ENCODE data around the gene TRABD2A.
A peak's percentile ranks its signal among the peaks of the same experiment; 100 is the strongest.

The TRABD2A gene

GRCh38 chr2:84884449-84884848, 3.6 kb upstream of the TRABD2A start:
- Histone ChIP-seq H3K9me3 (ENCODE audit: severe bottlenecking) (no peaks in the 10 kb centered on the region), H3K36me3 (no peaks in the 10 kb centered on the region), H3K27ac (no peak overlapping the region), H3K27me3 (ENCODE audit: insufficient read depth, low read depth, severe bottlenecking) (peaks cover 17% of the 10 kb centered on the region), H3K4me3 (ENCODE audit: low read depth, low read length) (no peak overlapping the region)
- DNase-seq: no peak
- no peak for TF ChIP-seq CTCF (IDR thresholded peaks at IDR 0.05; ENCODE audit: low read depth, low read length)

- Histone ChIP-seq H3K9me3 (ENCODE audit: severe bottlenecking) (no peaks in the 10 kb centered on the region), H3K27me3 (ENCODE audit: insufficient read depth, low read depth, severe bottlenecking) (peaks cover 17% of the 10 kb centered on the region), H3K27ac (no peak overlapping the region), H3K4me3 (ENCODE audit: low read depth, low read length) (no peak overlapping the region), H3K36me3 (no peaks in the 10 kb centered on the region)
- TF ChIP-seq CTCF (IDR thresholded peaks at IDR 0.05; ENCODE audit: low read depth, low read length): no peak
- DNase-seq: no peak
These were observed 2.1 kb upstream of the TRABD2A start for GRCh38 chr2:84882775-84883550.

- H3K9me3 ChIP-seq (ENCODE audit: severe bottlenecking): no peaks in the 10 kb centered on the region
- no peaks in the 10 kb centered on the region for H3K36me3 ChIP-seq
- peak overlapping the region; percentile 63 for H3K4me3 ChIP-seq (ENCODE audit: low read depth, low read length)
- TF ChIP-seq CTCF (IDR thresholded peaks at IDR 0.05; ENCODE audit: low read depth, low read length): no peak
- peaks cover 17% of the 10 kb centered on the region for H3K27me3 ChIP-seq (ENCODE audit: insufficient read depth, low read depth, severe bottlenecking)
- no peak for DNase-seq
- H3K27ac ChIP-seq: no peak overlapping the region
These were observed 1.5 kb upstream of the TRABD2A start for GRCh38 chr2:84882414-84882738.

GRCh38 chr2:84881581-84882413, 913 bp upstream of the TRABD2A start:
- H3K27me3 ChIP-seq (ENCODE audit: insufficient read depth, low read depth, severe bottlenecking): peaks cover 17% of the 10 kb centered on the region
- H3K27ac ChIP-seq: no peak overlapping the region
- peak; percentile 79 for DNase-seq
- H3K9me3 ChIP-seq (ENCODE audit: severe bottlenecking): no peaks in the 10 kb centered on the region
- TF ChIP-seq CTCF (IDR thresholded peaks at IDR 0.05; ENCODE audit: low read depth, low read length): peak; percentile 72
- no peaks in the 10 kb centered on the region for H3K36me3 ChIP-seq
- peak overlapping the region; percentile 63 for H3K4me3 ChIP-seq (ENCODE audit: low read depth, low read length)

GRCh38 chr2:84880395-84880644, 564 bp downstream of the TRABD2A start:
- no peak for DNase-seq
- H3K27ac ChIP-seq: no peak overlapping the region
- H3K36me3 ChIP-seq: no peaks in the 10 kb centered on the region
- H3K27me3 ChIP-seq (ENCODE audit: insufficient read depth, low read depth, severe bottlenecking): peaks cover 17% of the 10 kb centered on the region
- no peak overlapping the region for H3K4me3 ChIP-seq (ENCODE audit: low read depth, low read length)
- H3K9me3 ChIP-seq (ENCODE audit: severe bottlenecking): no peaks in the 10 kb centered on the region
- TF ChIP-seq CTCF (IDR thresholded peaks at IDR 0.05; ENCODE audit: low read depth, low read length): no peak

Data from WERI-Rb-1 (cell line).